ENCODE data around the gene CHEK1. TPM values are rescaled to one million over a fixed set of nuclear protein-coding genes. Genes with fewer than 3 reads are reported as not detected.

Gene CHEK1
- total and polyA plus RNA-seq, 9 of the 15 experiments (the other 6 are each of a cell fraction or from before 2014, with no cell fraction given): 62.6 to 108 (median 87.5) TPM

GRCh38 chr11:125724125-125724524 is 99.2 kb downstream of the CHEK1 start (continued):
- TF ChIP-seq, protein P1, sequence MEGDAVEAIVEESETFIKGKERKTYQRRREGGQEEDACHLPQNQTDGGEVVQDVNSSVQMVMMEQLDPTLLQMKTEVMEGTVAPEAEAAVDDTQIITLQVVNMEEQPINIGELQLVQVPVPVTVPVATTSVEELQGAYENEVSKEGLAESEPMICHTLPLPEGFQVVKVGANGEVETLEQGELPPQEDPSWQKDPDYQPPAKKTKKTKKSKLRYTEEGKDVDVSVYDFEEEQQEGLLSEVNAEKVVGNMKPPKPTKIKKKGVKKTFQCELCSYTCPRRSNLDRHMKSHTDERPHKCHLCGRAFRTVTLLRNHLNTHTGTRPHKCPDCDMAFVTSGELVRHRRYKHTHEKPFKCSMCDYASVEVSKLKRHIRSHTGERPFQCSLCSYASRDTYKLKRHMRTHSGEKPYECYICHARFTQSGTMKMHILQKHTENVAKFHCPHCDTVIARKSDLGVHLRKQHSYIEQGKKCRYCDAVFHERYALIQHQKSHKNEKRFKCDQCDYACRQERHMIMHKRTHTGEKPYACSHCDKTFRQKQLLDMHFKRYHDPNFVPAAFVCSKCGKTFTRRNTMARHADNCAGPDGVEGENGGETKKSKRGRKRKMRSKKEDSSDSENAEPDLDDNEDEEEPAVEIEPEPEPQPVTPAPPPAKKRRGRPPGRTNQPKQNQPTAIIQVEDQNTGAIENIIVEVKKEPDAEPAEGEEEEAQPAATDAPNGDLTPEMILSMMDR (IDR thresholded peaks at IDR 0.05 in 2 of 3, conservative IDR thresholded peaks at IDR 0.05 in 1 of 3; ENCODE audit: insufficient read depth in 2 of 3, low read depth in 1 of 3, low read length in 3 of 3): peak in 2 of 3 experiments; percentile 7 to 51; a peak in 3 of 6 replicates
- TF ChIP-seq HEY1 (CRISPR knock-in tag; IDR thresholded peaks at IDR 0.05; ENCODE audit: borderline replicate concordance) (no peak), CCNT2 (IDR thresholded peaks at IDR 0.05; ENCODE audit: borderline replicate concordance, extremely low read depth, insufficient read length, low read depth, low read length) (no peak), ZSCAN32 (CRISPR knock-in tag; IDR thresholded peaks at IDR 0.05) (no peak), CBX8 (IDR thresholded peaks at IDR 0.05; ENCODE audit: borderline replicate concordance, extremely low read depth, low read depth, low read length, poor library complexity, severe bottlenecking) (no peak), RAD21 (CRISPR knock-in tag; conservative IDR thresholded peaks at IDR 0.05 in 1 of 2, IDR thresholded peaks at IDR 0.05 in 1 of 2) (peak; percentile 16 to 45; a peak in 3 of 4 replicates)
- TF ChIP-seq, protein P2, sequence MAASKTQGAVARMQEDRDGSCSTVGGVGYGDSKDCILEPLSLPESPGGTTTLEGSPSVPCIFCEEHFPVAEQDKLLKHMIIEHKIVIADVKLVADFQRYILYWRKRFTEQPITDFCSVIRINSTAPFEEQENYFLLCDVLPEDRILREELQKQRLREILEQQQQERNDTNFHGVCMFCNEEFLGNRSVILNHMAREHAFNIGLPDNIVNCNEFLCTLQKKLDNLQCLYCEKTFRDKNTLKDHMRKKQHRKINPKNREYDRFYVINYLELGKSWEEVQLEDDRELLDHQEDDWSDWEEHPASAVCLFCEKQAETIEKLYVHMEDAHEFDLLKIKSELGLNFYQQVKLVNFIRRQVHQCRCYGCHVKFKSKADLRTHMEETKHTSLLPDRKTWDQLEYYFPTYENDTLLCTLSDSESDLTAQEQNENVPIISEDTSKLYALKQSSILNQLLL (CRISPR knock-in tag; IDR thresholded peaks at IDR 0.05; ENCODE audit: borderline replicate concordance): no peak

Small RNA genes lying within 50 kb of the gene (small RNA-seq; reads per million reads assigned to genes)
- gene RNU2-35P: not detected

Other genes starting within 250 kb of the CHEK1 start
Only the 7 nearest of the 8 such genes appear.
- 6.7 and 10.0 TPM in 2 replicates for gene FEZ1, start 128.9 kb upstream of the CHEK1 start, total RNA-seq (2014; rRNA removed)
- 7.5 and 8.5 TPM in 2 replicates for gene FEZ1, start 128.9 kb upstream of the CHEK1 start, total RNA-seq (2014; rRNA removed; fragmentation: Illumina TruSeq; extraction: Trizol)
- gene FEZ1, start 128.9 kb upstream of the CHEK1 start, total RNA-seq (2015; rRNA removed; fragmentation: Illumina TruSeq; extraction: Trizol): 8.1 and 8.8 TPM in 2 replicates
- gene FEZ1, start 128.9 kb upstream of the CHEK1 start, total RNA-seq (2021): 7.9 and 8.2 TPM in 2 replicates
- 10.6 and 13.0 TPM in 2 replicates for gene FEZ1, start 128.9 kb upstream of the CHEK1 start, polyA plus RNA-seq (2011; rRNA removed)
- gene FEZ1, start 128.9 kb upstream of the CHEK1 start, polyA plus RNA-seq (2014; fragmentation: Illumina TruSeq; extraction: Trizol): 9.2 and 11.2 TPM in 2 replicates
- gene FEZ1, start 128.9 kb upstream of the CHEK1 start, polyA plus RNA-seq (2014; fragmentation: Nextera tagmentation; extraction: Ambion mirVana): 1 to 10 TPM; 4.6 to 5.1 TPM
- gene FEZ1, start 128.9 kb upstream of the CHEK1 start, polyA plus RNA-seq (2014; rRNA removed): 6.6 and 9.2 TPM in 2 replicates
- gene EI24, start 55.7 kb upstream of the CHEK1 start, total RNA-seq (2014; rRNA removed): 151 and 192 TPM in 2 replicates
- gene EI24, start 55.7 kb upstream of the CHEK1 start, total RNA-seq (2014; rRNA removed; fragmentation: Illumina TruSeq; extraction: Trizol): 187 and 198 TPM in 2 replicates
- 160 and 168 TPM in 2 replicates for gene EI24, start 55.7 kb upstream of the CHEK1 start, total RNA-seq (2015; rRNA removed; fragmentation: Illumina TruSeq; extraction: Trizol)
- 159 and 165 TPM in 2 replicates for gene EI24, start 55.7 kb upstream of the CHEK1 start, total RNA-seq (2021)
- gene EI24, start 55.7 kb upstream of the CHEK1 start, polyA plus RNA-seq (2011; rRNA removed): 128 and 239 TPM in 2 replicates
- gene EI24, start 55.7 kb upstream of the CHEK1 start, polyA plus RNA-seq (2014; fragmentation: Illumina TruSeq; extraction: Trizol): 249 and 260 TPM in 2 replicates
- gene EI24, start 55.7 kb upstream of the CHEK1 start, polyA plus RNA-seq (2014; fragmentation: Nextera tagmentation; extraction: Ambion mirVana): 10 to 100 TPM; 50.4 to 72.2 TPM
- gene EI24, start 55.7 kb upstream of the CHEK1 start, polyA plus RNA-seq (2014; rRNA removed): 182 and 210 TPM in 2 replicates
- 70.7 and 95.7 TPM in 2 replicates for gene STT3A, start 32.3 kb upstream of the CHEK1 start, total RNA-seq (2014; rRNA removed)
- gene STT3A, start 32.3 kb upstream of the CHEK1 start, total RNA-seq (2014; rRNA removed; fragmentation: Illumina TruSeq; extraction: Trizol): 192 and 210 TPM in 2 replicates
- gene STT3A, start 32.3 kb upstream of the CHEK1 start, total RNA-seq (2015; rRNA removed; fragmentation: Illumina TruSeq; extraction: Trizol): 159 and 165 TPM in 2 replicates
- gene STT3A, start 32.3 kb upstream of the CHEK1 start, total RNA-seq (2021): 148 and 167 TPM in 2 replicates
- 208 and 296 TPM in 2 replicates for gene STT3A, start 32.3 kb upstream of the CHEK1 start, polyA plus RNA-seq (2011; rRNA removed)
- 170 and 212 TPM in 2 replicates for gene STT3A, start 32.3 kb upstream of the CHEK1 start, polyA plus RNA-seq (2014; fragmentation: Illumina TruSeq; extraction: Trizol)
- 100 to 1,000 TPM; 197 to 330 TPM for gene STT3A, start 32.3 kb upstream of the CHEK1 start, polyA plus RNA-seq (2014; fragmentation: Nextera tagmentation; extraction: Ambion mirVana)
- gene STT3A, start 32.3 kb upstream of the CHEK1 start, polyA plus RNA-seq (2014; rRNA removed): 73.3 and 108 TPM in 2 replicates
- gene ACRV1, start 55.7 kb downstream of the CHEK1 start, total RNA-seq (2014; rRNA removed): not detected in 2 replicates
- gene ACRV1, start 55.7 kb downstream of the CHEK1 start, total RNA-seq (2014; rRNA removed; fragmentation: Illumina TruSeq; extraction: Trizol): not detected in 2 replicates
- gene ACRV1, start 55.7 kb downstream of the CHEK1 start, total RNA-seq (2015; rRNA removed; fragmentation: Illumina TruSeq; extraction: Trizol): not detected in 2 replicates
- gene ACRV1, start 55.7 kb downstream of the CHEK1 start, total RNA-seq (2021): not detected in 2 replicates
- not detected in 2 replicates for gene ACRV1, start 55.7 kb downstream of the CHEK1 start, polyA plus RNA-seq (2011; rRNA removed)
- gene ACRV1, start 55.7 kb downstream of the CHEK1 start, polyA plus RNA-seq (2014; fragmentation: Illumina TruSeq; extraction: Trizol): not detected in 2 replicates
- gene ACRV1, start 55.7 kb downstream of the CHEK1 start, polyA plus RNA-seq (2014; fragmentation: Nextera tagmentation; extraction: Ambion mirVana): under 1 TPM; 0.22 to 0.25 TPM
- gene ACRV1, start 55.7 kb downstream of the CHEK1 start, polyA plus RNA-seq (2014; rRNA removed): not detected in 2 replicates
- gene PATE1, start 121.1 kb downstream of the CHEK1 start, total RNA-seq (2014; rRNA removed): not detected in 2 replicates
- gene PATE1, start 121.1 kb downstream of the CHEK1 start, total RNA-seq (2014; rRNA removed; fragmentation: Illumina TruSeq; extraction: Trizol): not detected in 2 replicates
- gene PATE1, start 121.1 kb downstream of the CHEK1 start, total RNA-seq (2015; rRNA removed; fragmentation: Illumina TruSeq; extraction: Trizol): not detected in 2 replicates
- gene PATE1, start 121.1 kb downstream of the CHEK1 start, total RNA-seq (2021): not detected in 2 replicates
- not detected in 2 replicates for gene PATE1, start 121.1 kb downstream of the CHEK1 start, polyA plus RNA-seq (2011; rRNA removed)
- not detected in 2 replicates for gene PATE1, start 121.1 kb downstream of the CHEK1 start, polyA plus RNA-seq (2014; fragmentation: Illumina TruSeq; extraction: Trizol)
- gene PATE1, start 121.1 kb downstream of the CHEK1 start, polyA plus RNA-seq (2014; fragmentation: Nextera tagmentation; extraction: Ambion mirVana): not detected
- gene PATE1, start 121.1 kb downstream of the CHEK1 start, polyA plus RNA-seq (2014; rRNA removed): not detected in 2 replicates
- not detected in 2 replicates for gene PATE2, start 153.7 kb downstream of the CHEK1 start, total RNA-seq (2014; rRNA removed)
- gene PATE2, start 153.7 kb downstream of the CHEK1 start, total RNA-seq (2014; rRNA removed; fragmentation: Illumina TruSeq; extraction: Trizol): not detected in 2 replicates
- not detected in 2 replicates for gene PATE2, start 153.7 kb downstream of the CHEK1 start, total RNA-seq (2015; rRNA removed; fragmentation: Illumina TruSeq; extraction: Trizol)
- gene PATE2, start 153.7 kb downstream of the CHEK1 start, total RNA-seq (2021): not detected in 2 replicates
- not detected in 2 replicates for gene PATE2, start 153.7 kb downstream of the CHEK1 start, polyA plus RNA-seq (2011; rRNA removed)
- not detected in 2 replicates for gene PATE2, start 153.7 kb downstream of the CHEK1 start, polyA plus RNA-seq (2014; fragmentation: Illumina TruSeq; extraction: Trizol)
- not detected for gene PATE2, start 153.7 kb downstream of the CHEK1 start, polyA plus RNA-seq (2014; fragmentation: Nextera tagmentation; extraction: Ambion mirVana)
- 0.05 TPM in 1 of 2 replicates, not detected in the other for gene PATE2, start 153.7 kb downstream of the CHEK1 start, polyA plus RNA-seq (2014; rRNA removed)
- gene PATE3, start 163.0 kb downstream of the CHEK1 start, total RNA-seq (2014; rRNA removed): not detected in 2 replicates
- not detected in 2 replicates for gene PATE3, start 163.0 kb downstream of the CHEK1 start, total RNA-seq (2014; rRNA removed; fragmentation: Illumina TruSeq; extraction: Trizol)
- gene PATE3, start 163.0 kb downstream of the CHEK1 start, total RNA-seq (2015; rRNA removed; fragmentation: Illumina TruSeq; extraction: Trizol): not detected in 2 replicates
- not detected in 2 replicates for gene PATE3, start 163.0 kb downstream of the CHEK1 start, total RNA-seq (2021)
- gene PATE3, start 163.0 kb downstream of the CHEK1 start, polyA plus RNA-seq (2011; rRNA removed): not detected in 2 replicates
- not detected in 2 replicates for gene PATE3, start 163.0 kb downstream of the CHEK1 start, polyA plus RNA-seq (2014; fragmentation: Illumina TruSeq; extraction: Trizol)
- not detected for gene PATE3, start 163.0 kb downstream of the CHEK1 start, polyA plus RNA-seq (2014; fragmentation: Nextera tagmentation; extraction: Ambion mirVana)
- gene PATE3, start 163.0 kb downstream of the CHEK1 start, polyA plus RNA-seq (2014; rRNA removed): not detected in 2 replicates